Activated CD4-positive, alpha-beta T cell treated with anti-CD3 and anti-CD28 coated beads, Interleukin-2, Interleukin-4, amounts not matched to agents 100 ng/mL and 50 ng/mL, durations not matched to agents 16 hours and 8 hours (primary cell): ENCODE data around the gene MGAT1.
"Not testable (repeated sequence)": the region's sequence is repeated elsewhere in the genome, so short reads cannot be mapped to it uniquely, and the experiment has no call there.

Experiments used
- DNase-seq: peaks from one replicate; pipeline ENCODE4 v3.0.0-alpha.2; 2020; ENCODE audit warnings: low spot score

The MGAT1 gene

DNA sequence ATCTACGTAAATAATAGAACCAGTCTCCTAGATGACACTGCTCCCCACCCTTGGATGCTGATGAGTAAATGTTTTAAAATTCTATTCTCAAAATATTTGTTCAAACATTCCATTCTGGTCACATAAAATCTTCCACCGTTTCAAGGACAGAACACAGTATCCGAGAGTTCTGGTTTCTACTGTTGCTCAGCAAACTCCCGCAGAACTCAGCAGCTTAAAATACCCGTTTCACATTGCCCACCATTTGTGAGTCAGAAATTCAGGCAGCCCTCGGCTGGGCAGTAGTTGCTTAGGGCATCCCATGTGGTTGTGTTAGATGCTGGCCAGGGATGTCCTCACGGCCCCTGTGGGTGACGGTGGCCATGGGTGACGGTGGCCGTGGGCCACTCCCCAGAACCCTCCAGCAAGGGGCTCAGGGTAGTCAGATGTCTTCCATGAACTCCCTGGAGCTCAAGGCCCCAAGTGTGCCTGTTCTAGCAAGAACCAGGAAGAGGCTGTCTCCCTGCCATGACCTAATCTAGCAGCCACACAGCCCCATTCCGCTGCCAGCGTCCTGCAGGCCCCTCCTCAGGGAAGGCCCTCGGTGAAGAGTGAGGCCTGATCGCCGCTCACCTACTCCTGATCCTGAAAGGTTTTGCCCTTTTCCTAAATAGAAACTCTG, 17.4 kb downstream of the MGAT1 start:
- DNase-seq, result no peak

DNA sequence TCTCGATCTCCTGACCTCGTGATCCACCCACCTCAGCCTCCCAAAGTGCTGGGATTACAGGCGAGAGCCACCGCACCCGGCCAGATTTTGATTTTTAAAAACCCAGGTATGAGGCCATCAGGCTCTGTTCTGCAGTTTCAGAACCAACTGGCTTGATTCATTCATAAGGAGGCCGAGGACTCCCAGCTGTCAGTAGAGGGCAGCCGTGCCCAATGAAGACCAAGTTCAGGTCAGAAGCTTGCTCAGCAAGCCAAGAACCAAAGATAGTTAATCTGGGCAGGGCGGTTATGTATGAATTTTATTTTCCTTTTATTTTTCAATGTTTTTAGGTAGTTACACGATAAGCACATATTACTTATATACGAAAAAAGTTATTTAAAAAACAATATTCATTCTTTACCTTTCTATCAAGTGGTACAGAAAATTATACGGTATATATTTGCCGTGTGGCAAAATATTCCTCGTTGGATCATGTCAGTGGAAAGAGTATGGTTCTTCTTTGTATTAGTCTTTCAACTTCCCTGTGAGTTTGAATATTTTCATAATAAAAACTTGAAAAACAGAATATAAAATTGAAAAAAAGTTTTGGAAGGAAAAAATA, 18.0 kb downstream of the MGAT1 start:
- peak; percentile 68 for DNase-seq

DNA sequence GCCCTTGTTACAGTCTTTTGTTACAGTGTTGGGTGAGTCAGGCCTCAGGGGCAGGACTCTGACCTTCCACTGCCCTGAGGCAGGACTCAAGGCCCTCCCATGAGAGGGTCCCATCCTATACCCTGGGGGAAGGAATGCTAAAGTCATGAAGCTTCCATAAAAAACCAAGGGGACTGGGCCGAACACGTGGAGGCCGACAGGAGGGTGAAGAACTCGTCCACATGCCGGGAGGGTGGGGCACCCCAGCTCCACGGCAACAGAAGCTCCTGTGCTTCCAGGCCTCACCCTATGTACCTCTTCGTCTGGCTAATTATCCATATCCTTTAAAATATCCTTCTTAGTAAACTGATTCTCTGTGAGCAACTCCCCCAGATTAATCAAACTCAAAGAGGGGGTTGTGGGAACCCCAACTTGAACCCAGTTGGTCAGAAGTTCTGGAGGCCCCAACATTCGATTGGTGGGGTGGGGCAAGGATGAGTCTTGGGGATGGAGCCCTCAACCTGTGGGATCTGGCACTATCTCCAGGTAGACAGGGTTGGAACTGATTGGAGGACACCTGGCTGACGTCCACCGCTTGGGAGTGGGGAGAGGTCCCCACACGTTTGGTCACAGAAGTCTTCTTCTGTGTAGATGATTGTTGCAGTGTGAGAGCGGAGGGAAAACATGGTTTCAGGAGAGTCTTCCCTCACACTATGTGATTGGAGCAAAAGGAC, 19.1 kb downstream of the MGAT1 start:
- no peak for DNase-seq

DNA sequence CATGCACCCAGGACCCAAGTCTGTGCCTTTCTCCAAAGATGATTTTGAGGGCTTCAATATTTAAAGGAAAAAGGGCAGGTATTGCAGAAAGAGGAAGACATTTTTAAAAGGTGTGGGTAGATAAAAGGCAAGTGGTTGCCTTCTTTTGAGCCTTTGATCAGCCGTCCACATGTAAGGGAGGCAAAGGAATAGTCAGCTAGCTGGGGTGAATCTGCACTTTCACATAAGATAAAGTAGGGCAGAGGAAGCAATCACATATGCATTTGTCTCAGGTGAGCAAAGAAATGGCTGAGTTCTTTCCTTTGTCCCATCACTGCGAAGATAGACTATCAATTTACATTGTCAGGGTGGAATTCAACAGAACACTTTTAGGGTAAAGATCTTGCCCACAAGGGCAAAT, 19.9 kb downstream of the MGAT1 start:
- no peak for DNase-seq

DNA sequence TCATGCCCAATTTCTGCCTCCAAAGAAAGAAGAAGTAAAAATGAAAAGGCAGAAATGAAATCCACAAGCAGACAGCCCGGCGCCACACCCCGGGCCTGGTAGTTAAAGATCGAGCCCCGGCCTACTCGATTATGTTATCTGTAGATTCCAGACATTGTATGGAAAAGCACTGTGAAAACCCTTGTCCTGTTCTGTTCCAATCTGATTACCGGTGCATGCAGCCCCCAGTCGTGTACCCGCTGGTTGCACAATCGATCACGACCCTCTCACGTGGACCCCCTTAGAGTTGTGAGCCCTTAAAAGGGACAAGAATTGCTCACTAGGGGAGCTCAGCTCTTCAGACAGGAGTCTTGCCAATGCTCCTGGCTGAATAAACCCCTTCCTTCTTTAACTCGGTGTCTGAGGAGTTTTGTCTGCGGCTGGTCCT, 20.7 kb downstream of the MGAT1 start:
- not testable (repeated sequence) for DNase-seq

DNA sequence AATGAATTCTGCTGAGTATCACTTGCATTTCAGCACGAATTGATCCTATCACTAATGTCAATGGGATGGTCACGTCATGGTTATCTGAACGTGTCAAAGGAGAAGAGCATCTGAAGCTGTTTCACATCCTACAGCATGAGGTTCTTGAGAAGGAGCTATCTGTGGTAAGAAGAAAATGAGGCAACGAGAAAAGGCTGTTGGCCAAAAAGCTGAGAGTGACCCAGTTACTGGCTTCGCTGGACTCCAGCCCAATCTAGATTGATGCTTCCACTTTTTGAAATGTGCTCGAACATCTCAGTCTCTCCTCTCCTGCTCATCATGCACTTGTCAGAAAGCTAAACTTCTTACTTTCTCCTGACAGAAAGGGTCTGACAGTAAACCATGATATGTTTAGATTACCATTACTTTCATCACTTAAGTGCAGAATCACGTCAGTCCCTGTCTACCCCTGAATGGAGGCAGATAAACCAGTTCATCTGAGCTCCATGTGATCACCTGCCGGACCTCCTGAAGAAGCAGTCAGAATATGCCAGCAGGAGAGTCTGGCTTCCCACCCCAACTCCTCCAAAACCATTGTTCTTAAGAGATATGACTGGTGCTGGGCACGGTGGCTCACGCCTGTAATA, 22.5 kb downstream of the MGAT1 start:
- DNase-seq, result no peak

DNA sequence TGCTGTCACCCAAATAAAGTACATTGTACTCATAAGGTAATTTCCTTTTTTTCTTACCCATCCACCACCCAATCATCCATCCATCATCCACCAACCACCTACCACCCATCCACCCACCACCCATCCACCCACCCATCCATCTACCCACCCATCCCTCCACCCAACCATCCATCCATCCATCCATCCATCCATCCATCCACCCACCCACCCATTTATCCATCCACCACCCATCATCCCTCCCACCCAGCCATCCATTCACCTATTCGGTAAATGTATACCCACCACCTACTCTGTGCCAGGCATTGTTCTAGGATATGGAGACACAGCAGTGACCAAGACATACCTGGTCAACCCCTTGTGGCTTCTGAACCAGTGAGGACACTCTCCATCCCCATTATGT, 25.1 kb downstream of the MGAT1 start:
- no peak for DNase-seq

DNA sequence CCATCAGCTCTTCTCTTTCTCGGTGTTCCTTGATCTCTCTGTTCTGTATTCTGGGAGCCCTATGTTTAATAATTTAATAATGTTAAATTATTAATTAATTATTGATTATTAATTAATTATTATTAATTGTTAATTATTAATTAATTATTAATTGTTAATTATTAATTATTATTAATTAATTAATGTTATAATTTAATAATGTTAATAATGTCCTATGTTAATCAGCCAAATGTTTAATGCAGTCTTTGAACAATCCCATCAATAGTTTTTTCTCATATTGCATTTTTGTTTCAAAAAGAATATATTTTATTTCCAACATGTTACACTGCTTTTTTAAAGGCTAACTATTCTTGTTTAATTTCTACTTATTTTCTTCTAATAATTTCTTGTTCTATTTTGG, 26.2 kb downstream of the MGAT1 start:
- DNase-seq, result no peak

DNA sequence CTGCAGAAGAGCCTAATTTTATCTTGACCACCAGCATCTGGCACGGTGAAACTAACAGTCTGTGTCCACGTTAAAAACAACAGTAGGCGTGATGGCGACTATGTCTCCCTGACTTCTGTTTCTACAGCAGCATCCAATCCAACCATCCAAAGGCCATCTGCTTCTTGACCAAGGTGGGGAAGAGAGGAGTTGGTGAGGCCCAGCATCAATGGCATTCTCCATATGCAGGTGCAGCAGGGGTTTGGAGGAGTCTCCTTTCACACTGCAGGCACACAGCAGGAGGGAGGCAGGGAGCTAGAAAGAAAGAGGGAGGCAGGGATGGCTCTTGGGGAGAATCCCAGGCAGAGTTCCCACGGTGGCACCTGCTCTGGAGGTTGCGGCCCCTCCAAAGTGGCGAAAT, 27.0 kb downstream of the MGAT1 start:
- DNase-seq, result no peak

DNA sequence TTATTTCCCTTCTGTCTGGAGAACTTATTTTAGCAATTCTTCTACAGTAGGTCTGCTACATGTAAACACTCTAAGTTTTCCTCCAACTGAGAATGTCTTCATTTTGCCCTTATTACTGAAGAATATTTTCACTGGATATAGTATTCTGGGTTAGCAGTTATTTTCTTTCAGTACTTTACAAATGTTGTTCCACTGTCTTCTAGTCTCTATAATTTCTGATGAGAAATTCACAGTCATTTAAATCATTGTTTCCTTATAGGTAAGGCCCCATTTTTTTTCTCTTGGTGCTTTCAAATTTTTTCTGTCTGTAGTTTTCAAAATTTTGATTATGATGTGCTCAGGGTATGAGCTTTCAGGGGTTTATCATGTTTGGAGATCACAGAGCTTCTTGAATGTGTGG, 30.8 kb downstream of the MGAT1 start:
- no peak for DNase-seq

DNA sequence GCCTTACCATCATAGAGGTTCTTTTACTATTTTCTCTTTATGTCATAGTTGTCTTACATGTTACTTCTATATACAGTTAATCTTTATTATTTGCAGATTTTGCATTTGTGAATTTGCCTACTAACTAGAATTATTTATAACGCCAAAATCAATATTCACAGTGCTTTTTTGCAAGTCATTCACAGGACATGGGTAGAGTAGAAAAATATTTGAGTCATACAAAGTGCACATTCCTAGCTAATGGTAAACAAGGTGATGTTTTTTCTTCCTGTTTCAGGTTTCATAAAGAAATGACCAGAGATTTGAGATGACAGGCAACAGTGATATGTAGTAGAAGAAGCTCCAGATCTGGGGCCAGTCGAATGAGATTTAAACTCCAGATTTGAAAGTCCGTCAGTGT, 32.8 kb downstream of the MGAT1 start:
- DNase-seq, result no peak

DNA sequence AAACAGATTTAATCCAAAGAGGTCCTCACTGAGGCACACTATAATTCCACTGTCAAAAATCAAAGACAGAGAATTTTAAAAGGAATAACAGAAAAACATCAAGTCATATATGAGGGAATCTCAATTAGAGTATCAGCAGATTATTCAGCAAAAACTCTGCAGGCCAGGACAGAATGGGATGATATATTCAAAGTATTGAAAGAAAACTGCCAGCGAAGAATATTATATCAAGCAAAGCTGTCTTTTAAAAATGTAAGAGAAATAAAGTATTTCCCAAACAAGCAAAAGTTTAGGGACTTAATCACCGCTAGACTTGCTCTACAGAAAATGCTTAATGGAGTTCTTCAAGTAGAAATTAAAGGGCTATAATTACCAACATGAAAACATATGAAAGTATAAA, 47.0 kb downstream of the MGAT1 start:
- no peak for DNase-seq

DNA sequence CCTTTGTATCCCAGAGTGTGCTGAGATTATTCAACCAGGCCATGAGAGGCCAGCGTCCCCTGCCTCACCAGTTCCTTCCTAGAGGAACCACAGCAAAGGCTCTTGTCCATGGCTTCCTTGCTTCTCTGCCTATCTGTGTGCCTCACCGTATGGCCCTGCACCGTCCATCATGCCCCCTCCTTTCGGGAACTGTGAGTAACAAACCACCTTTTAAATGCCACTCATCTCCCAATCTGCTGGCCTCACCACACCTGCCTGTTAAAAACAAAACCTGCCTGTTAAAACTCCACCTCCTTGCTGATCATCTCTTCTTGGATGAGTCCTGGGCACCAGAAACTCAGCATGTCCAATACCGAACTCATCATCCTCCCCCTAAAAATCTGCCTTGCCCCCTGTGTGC, 58.4 kb downstream of the MGAT1 start:
- DNase-seq, result no peak

DNA sequence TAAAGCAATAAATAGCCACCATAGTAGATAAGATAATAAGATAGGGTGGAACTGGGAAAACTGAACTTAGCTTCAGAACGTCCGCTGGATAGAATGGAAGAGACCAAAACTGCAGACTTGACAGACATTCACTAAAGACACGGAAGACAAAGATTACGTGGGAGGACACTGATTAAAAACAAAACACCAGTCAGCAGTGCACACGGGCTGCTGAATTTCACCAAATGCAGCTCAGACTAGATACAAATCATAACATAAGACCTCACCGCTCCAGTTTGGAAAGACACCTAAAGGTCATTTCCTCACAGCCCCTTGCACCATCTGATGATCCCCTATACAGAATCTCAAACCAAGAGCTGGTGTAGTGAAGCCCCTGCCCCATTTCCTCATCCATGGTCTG, 59.9 kb downstream of the MGAT1 start:
- DNase-seq, result no peak

DNA sequence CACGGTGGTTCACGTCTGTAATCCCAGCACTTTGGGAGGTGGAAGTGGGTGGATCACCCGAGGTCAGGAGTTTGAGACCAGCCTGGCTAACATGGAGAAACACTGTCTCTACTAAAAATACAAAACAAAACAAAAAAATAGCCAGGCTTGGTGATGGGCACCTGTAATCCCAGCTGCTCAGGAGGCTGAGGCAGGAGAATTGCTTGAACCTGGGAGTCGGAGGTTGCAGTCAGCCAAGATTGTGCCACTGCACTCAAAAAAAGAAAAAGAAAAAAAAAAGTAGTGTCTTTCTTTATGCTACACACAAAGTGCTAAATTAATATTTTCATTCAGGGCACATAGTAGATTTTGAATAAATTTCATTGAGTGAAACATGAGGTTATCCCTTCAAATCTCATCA, 61.7 kb downstream of the MGAT1 start:
- not testable (repeated sequence) for DNase-seq

DNA sequence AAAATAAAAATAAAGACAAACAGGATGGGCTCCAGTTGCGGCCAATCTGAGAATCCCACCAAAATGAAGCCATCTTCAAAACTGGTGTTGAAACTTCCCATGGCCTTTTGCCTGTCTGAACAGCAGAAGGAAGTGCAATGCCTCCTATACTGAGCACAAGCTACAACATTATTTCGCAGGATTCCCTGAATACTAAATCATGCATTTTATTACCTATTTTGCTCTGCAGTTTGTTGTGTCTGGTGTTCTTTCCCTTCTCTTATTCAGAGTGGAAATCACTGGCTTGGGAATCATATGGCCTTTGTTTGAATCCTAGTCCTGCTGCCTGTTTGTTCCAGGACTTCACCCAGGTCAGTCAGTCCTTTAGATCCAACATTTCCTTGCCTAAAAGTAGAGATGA, 62.6 kb downstream of the MGAT1 start, which contains the start of gene OR2Y1:
Gene OR2Y1 (minus strand): TSS at position 101 of the 400 bp plus-strand sequence. CDS start 0 bp downstream, at position 101.
- no peak for DNase-seq

DNA sequence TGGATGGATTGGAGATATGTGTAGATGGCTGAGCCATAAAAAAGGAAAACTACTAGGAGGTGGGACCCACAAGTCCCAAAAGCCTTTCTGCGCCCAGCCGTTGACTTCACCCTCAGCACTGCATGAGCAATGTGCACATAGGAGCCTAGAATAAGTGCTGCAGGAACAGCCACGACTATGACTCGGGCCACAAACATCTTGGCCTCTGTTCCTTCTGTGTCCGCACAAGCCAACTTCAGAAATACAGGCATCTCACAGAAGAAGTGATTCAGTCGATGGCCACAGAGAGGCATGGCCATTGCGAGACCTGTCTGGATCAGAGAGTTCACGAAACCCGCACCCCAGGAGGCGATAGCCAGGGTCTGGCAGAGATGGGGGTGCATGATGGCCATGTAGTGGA, 63.3 kb downstream of the MGAT1 start:
- DNase-seq, result no peak

DNA sequence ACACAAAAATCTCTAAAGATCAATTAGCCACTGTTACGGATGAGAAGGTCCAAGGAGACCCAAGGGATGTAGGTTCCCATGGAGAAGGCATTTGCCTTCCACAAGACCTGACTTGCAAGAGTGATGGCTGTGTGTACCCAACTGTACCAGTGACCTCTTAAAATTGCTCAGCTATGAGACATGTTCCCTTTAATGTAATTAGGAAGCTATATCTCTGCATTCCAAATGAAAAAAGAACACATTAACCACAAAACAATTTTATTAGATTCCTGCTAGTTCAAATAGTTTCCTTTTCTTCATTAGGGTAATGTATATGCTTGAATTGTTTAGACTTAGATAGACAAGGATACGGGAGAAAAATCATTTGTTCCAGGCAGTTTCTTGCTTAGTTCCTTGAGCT, 66.1 kb downstream of the MGAT1 start:
- no peak for DNase-seq
